ENCODE results near the gene PLEKHA6.

The PLEKHA6 gene

DNA sequence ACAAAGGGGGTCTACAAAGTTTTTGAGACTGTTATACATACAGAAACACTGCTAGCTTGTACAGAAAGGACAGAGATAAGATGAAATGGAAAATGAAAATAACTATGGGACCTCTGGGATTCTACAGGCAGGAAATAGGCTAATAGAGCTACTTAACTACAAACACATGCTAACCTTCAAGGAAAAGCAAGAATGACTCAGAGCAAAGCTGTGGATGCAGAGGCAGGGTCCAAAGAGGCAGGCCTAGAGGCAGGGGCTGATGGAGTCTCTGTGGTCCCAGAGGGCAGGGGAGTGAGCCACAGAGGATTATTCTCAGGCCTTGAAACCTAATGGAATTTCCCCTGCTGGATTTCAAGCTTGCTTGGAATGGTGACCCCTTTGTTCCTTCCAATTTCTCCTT, 127.2 kb downstream of the PLEKHA6 start:
- no peaks in the 10 kb centered on the region for H3K9me3 ChIP-seq (ENCODE audit: control insufficient read depth, insufficient read depth, low read length)
- no peaks in the 10 kb centered on the region for H3K27me3 ChIP-seq (ENCODE audit: control insufficient read depth, insufficient read depth, low read length)
- H3K4me3 ChIP-seq (ENCODE audit: low read depth, low read length): no peak overlapping the region
- H3K4me1 ChIP-seq (ENCODE audit: control insufficient read depth, insufficient read depth, low read length): no peaks in the 10 kb centered on the region
- no peaks in the 10 kb centered on the region for H3K36me3 ChIP-seq (ENCODE audit: control insufficient read depth, insufficient read depth, low read length)
- H3K9ac ChIP-seq (ENCODE audit: low read depth, low read length): no peak overlapping the region
- H3K27ac ChIP-seq (ENCODE audit: low read depth, low read length): no peak overlapping the region

GRCh38 chr1:204230211-204230610, 129.5 kb downstream of the PLEKHA6 start:
- Histone ChIP-seq H3K9ac (ENCODE audit: low read depth, low read length) (no peak overlapping the region), H3K27ac (ENCODE audit: low read depth, low read length) (no peak overlapping the region), H3K36me3 (ENCODE audit: control insufficient read depth, insufficient read depth, low read length) (no peaks in the 10 kb centered on the region), H3K4me1 (ENCODE audit: control insufficient read depth, insufficient read depth, low read length) (no peaks in the 10 kb centered on the region), H3K27me3 (ENCODE audit: control insufficient read depth, insufficient read depth, low read length) (no peaks in the 10 kb centered on the region), H3K9me3 (ENCODE audit: control insufficient read depth, insufficient read depth, low read length) (no peaks in the 10 kb centered on the region), H3K4me3 (ENCODE audit: low read depth, low read length) (no peak overlapping the region)

- no peaks in the 10 kb centered on the region for H3K27me3 ChIP-seq (ENCODE audit: control insufficient read depth, insufficient read depth, low read length)
- no peak overlapping the region for H3K27ac ChIP-seq (ENCODE audit: low read depth, low read length)
- no peaks in the 10 kb centered on the region for H3K9me3 ChIP-seq (ENCODE audit: control insufficient read depth, insufficient read depth, low read length)
- no peak overlapping the region for H3K4me3 ChIP-seq (ENCODE audit: low read depth, low read length)
- H3K9ac ChIP-seq (ENCODE audit: low read depth, low read length): no peak overlapping the region
- H3K36me3 ChIP-seq (ENCODE audit: control insufficient read depth, insufficient read depth, low read length): no peaks in the 10 kb centered on the region
- no peaks in the 10 kb centered on the region for H3K4me1 ChIP-seq (ENCODE audit: control insufficient read depth, insufficient read depth, low read length)
Measured at GRCh38 chr1:204228896-204229295, 130.8 kb downstream of the PLEKHA6 start.

- no peak overlapping the region for H3K27ac ChIP-seq (ENCODE audit: low read depth, low read length)
- H3K27me3 ChIP-seq (ENCODE audit: control insufficient read depth, insufficient read depth, low read length): no peaks in the 10 kb centered on the region
- no peaks in the 10 kb centered on the region for H3K4me1 ChIP-seq (ENCODE audit: control insufficient read depth, insufficient read depth, low read length)
- H3K36me3 ChIP-seq (ENCODE audit: control insufficient read depth, insufficient read depth, low read length): no peaks in the 10 kb centered on the region
- H3K9ac ChIP-seq (ENCODE audit: low read depth, low read length): no peak overlapping the region
- H3K9me3 ChIP-seq (ENCODE audit: control insufficient read depth, insufficient read depth, low read length): no peaks in the 10 kb centered on the region
- H3K4me3 ChIP-seq (ENCODE audit: low read depth, low read length): no peak overlapping the region
Measured at GRCh38 chr1:204227996-204228785, 131.5 kb downstream of the PLEKHA6 start.

DNA sequence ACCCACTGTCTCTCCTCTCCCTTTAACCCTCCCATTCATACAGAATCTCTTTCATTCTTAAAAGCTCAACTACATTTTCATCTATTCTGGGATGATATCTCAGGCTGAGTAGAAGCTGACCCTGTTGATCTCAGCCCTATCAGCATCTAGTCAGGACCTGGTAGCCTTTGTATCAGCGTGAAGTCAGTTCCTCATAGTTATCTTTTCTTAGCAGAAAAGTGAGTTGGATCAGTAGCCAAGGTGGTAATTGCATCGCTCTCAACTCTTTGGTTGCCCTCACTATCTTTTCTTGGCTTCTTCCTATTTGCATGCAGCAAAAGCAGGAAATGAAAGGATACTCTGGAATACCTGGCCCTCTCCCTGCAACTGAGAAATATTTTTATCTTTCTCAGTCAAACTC, 132.4 kb downstream of the PLEKHA6 start:
- H3K36me3 ChIP-seq (ENCODE audit: control insufficient read depth, insufficient read depth, low read length): no peaks in the 10 kb centered on the region

GRCh38 chr1:204225841-204226735, 133.6 kb downstream of the PLEKHA6 start:
- H3K27ac ChIP-seq (ENCODE audit: low read depth, low read length): no peak overlapping the region
- H3K9ac ChIP-seq (ENCODE audit: low read depth, low read length): no peak overlapping the region
- H3K4me1 ChIP-seq (ENCODE audit: control insufficient read depth, insufficient read depth, low read length): peaks cover 5% of the 10 kb centered on the region; the same call in 1 of the 2 replicates
- H3K4me3 ChIP-seq (ENCODE audit: low read depth, low read length): no peak overlapping the region
- H3K36me3 ChIP-seq (ENCODE audit: control insufficient read depth, insufficient read depth, low read length): no peaks in the 10 kb centered on the region
- H3K9me3 ChIP-seq (ENCODE audit: control insufficient read depth, insufficient read depth, low read length): no peaks in the 10 kb centered on the region
- H3K27me3 ChIP-seq (ENCODE audit: control insufficient read depth, insufficient read depth, low read length): no peaks in the 10 kb centered on the region

More for the DNA sequence above, 132.4 kb downstream of the PLEKHA6 start:
- no peak overlapping the region for H3K9ac ChIP-seq (ENCODE audit: low read depth, low read length)
- H3K9me3 ChIP-seq (ENCODE audit: control insufficient read depth, insufficient read depth, low read length): no peaks in the 10 kb centered on the region
- no peak overlapping the region for H3K27ac ChIP-seq (ENCODE audit: low read depth, low read length)
- no peaks in the 10 kb centered on the region for H3K27me3 ChIP-seq (ENCODE audit: control insufficient read depth, insufficient read depth, low read length)
- no peak overlapping the region for H3K4me3 ChIP-seq (ENCODE audit: low read depth, low read length)
- H3K4me1 ChIP-seq (ENCODE audit: control insufficient read depth, insufficient read depth, low read length): no peaks in the 10 kb centered on the region

GRCh38 chr1:204224655-204225054, 135.1 kb downstream of the PLEKHA6 start:
- no peak overlapping the region for H3K27ac ChIP-seq (ENCODE audit: low read depth, low read length)
- H3K27me3 ChIP-seq (ENCODE audit: control insufficient read depth, insufficient read depth, low read length): no peaks in the 10 kb centered on the region
- H3K4me1 ChIP-seq (ENCODE audit: control insufficient read depth, insufficient read depth, low read length): peaks cover 5% of the 10 kb centered on the region; the same call in 1 of the 2 replicates
- H3K4me3 ChIP-seq (ENCODE audit: low read depth, low read length): no peak overlapping the region
- no peak overlapping the region for H3K9ac ChIP-seq (ENCODE audit: low read depth, low read length)
- no peaks in the 10 kb centered on the region for H3K9me3 ChIP-seq (ENCODE audit: control insufficient read depth, insufficient read depth, low read length)
- H3K36me3 ChIP-seq (ENCODE audit: control insufficient read depth, insufficient read depth, low read length): no peaks in the 10 kb centered on the region

DNA sequence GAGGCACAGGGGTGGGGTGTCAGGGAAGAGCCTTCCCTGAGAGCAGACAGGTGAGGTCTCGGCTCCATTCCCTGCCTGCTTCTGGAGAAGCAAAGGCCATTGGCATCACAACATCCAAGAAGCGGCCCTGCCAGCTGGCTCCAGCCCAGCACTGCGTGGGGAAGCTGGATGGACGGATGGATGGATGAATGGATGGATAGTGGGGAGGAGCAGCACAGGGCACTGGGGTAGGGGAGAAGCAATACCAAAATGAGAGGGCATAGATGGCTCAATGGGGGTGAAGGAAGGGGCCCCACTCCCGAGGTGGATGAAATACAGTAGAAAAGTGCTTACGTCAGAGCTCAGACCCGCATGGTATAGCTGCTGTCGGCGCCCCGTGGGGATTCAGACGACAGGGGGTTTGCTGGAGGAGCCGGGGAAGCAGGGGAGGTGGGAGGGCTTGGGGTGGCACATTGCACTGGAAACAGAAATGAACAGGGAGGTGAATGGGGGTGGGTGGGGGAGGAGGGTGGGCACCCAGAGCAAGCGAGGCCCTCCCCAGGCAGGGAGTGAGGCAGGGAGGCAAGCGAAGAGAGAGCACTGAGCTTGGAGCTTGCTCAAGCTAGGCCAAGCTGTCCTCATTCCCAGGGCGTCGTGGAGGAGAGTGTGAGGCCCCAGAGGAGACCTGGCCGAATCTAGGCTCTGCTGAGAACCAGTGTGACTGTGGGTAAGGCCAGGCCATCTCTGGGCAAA, 136.4 kb downstream of the PLEKHA6 start:
- Histone ChIP-seq H3K36me3 (ENCODE audit: control insufficient read depth, insufficient read depth, low read length) (no peaks in the 10 kb centered on the region), H3K27me3 (ENCODE audit: control insufficient read depth, insufficient read depth, low read length) (no peaks in the 10 kb centered on the region), H3K4me1 (ENCODE audit: control insufficient read depth, insufficient read depth, low read length) (peaks cover 5% of the 10 kb centered on the region; the same call in 1 of the 2 replicates), H3K4me3 (ENCODE audit: low read depth, low read length) (no peak overlapping the region), H3K9me3 (ENCODE audit: control insufficient read depth, insufficient read depth, low read length) (no peaks in the 10 kb centered on the region), H3K27ac (ENCODE audit: low read depth, low read length) (no peak overlapping the region), H3K9ac (ENCODE audit: low read depth, low read length) (no peak overlapping the region)

DNA sequence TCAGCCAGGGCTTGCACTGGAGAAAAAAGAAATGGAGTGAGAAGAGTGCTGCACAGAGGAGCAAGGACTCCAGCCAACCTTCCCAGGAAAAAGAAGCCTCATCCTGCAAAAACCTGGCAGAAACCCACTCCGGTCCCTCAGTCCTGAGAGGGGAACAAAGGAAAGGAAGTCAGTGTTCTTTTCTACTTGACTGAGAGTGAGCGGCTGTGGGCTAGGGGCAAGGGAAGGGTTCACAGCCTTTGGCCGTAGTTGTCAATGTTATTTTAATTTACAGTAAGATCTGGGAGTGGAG, 137.0 kb downstream of the PLEKHA6 start:
- peaks cover 5% of the 10 kb centered on the region; the same call in 1 of the 2 replicates for H3K4me1 ChIP-seq (ENCODE audit: control insufficient read depth, insufficient read depth, low read length)
- no peak overlapping the region for H3K9ac ChIP-seq (ENCODE audit: low read depth, low read length)
- H3K4me3 ChIP-seq (ENCODE audit: low read depth, low read length): no peak overlapping the region
- no peaks in the 10 kb centered on the region for H3K27me3 ChIP-seq (ENCODE audit: control insufficient read depth, insufficient read depth, low read length)
- H3K36me3 ChIP-seq (ENCODE audit: control insufficient read depth, insufficient read depth, low read length): no peaks in the 10 kb centered on the region
- no peak overlapping the region for H3K27ac ChIP-seq (ENCODE audit: low read depth, low read length)
- no peaks in the 10 kb centered on the region for H3K9me3 ChIP-seq (ENCODE audit: control insufficient read depth, insufficient read depth, low read length)

- no peak overlapping the region for H3K4me3 ChIP-seq (ENCODE audit: low read depth, low read length)
- no peaks in the 10 kb centered on the region for H3K27me3 ChIP-seq (ENCODE audit: control insufficient read depth, insufficient read depth, low read length)
- no peaks in the 10 kb centered on the region for H3K36me3 ChIP-seq (ENCODE audit: control insufficient read depth, insufficient read depth, low read length)
- no peaks in the 10 kb centered on the region for H3K9me3 ChIP-seq (ENCODE audit: control insufficient read depth, insufficient read depth, low read length)
- H3K27ac ChIP-seq (ENCODE audit: low read depth, low read length): no peak overlapping the region
- peaks cover 5% of the 10 kb centered on the region; the same call in 1 of the 2 replicates for H3K4me1 ChIP-seq (ENCODE audit: control insufficient read depth, insufficient read depth, low read length)
- no peak overlapping the region for H3K9ac ChIP-seq (ENCODE audit: low read depth, low read length)
Measured at GRCh38 chr1:204222006-204222763, 137.5 kb downstream of the PLEKHA6 start.
